GM21423 (cell line): ENCODE measurements around the gene PICK1.
"Not testable (repeated sequence)": the region's sequence is repeated elsewhere in the genome, so short reads cannot be mapped to it uniquely, and the experiment has no call there.

ENCODE experiments used
- ATAC-seq: cut with Tn5 transposase; IDR thresholded peaks from one replicate; pipeline ENCODE4 v1.9.1; 2021; ENCODE audit warnings: mild to moderate bottlenecking, moderate library complexity; ENCODE audit not compliant: unreplicated experiment

PICK1 gene

GRCh38 chr22:38073150-38074130 lies 16.2 kb downstream of the PICK1 start:
- ATAC-seq, result no peak

- ATAC-seq, result no peak
These were observed 17.2 kb downstream of the PICK1 start for GRCh38 chr22:38074181-38075104.

GRCh38 chr22:38075105-38075825 lies 18.1 kb downstream of the PICK1 start:
- no peak for ATAC-seq

GRCh38 chr22:38075961-38076360 lies 18.8 kb downstream of the PICK1 start:
- ATAC-seq, result no peak

- ATAC-seq, result no peak
These were observed 19.9 kb downstream of the PICK1 start for GRCh38 chr22:38077096-38077495.

- no peak for ATAC-seq
These were observed 20.4 kb downstream of the PICK1 start for GRCh38 chr22:38077595-38077994.

- no peak for ATAC-seq
These were observed 21.0 kb downstream of the PICK1 start for GRCh38 chr22:38078046-38078840.

- not testable (repeated sequence) for ATAC-seq
These were observed 22.0 kb downstream of the PICK1 start for GRCh38 chr22:38079208-38079607.

- ATAC-seq, result no peak
These were observed 22.6 kb downstream of the PICK1 start for GRCh38 chr22:38079804-38080203.

- ATAC-seq, result no peak
These were observed 23.3 kb downstream of the PICK1 start for GRCh38 chr22:38080474-38080849.

- no peak for ATAC-seq
These were observed 23.8 kb downstream of the PICK1 start for GRCh38 chr22:38080850-38081635.

- ATAC-seq, result no peak
These were observed 24.4 kb downstream of the PICK1 start for GRCh38 chr22:38081636-38081940.

GRCh38 chr22:38081941-38082828 lies 25.0 kb downstream of the PICK1 start:
- ATAC-seq, result no peak

GRCh38 chr22:38082986-38083710 lies 25.9 kb downstream of the PICK1 start:
- ATAC-seq, result no peak

- no peak for ATAC-seq
These were observed 26.9 kb downstream of the PICK1 start, which contains the start of gene SLC16A8 for GRCh38 chr22:38083931-38084631. Gene SLC16A8, minus strand, starts transcription at chr22:38084184. Its CDS starts 1,311 bp downstream, at chr22:38082873.

GRCh38 chr22:38085056-38085455 lies 27.9 kb downstream of the PICK1 start:
- no peak for ATAC-seq

GRCh38 chr22:38085501-38085900 lies 28.3 kb downstream of the PICK1 start:
- no peak for ATAC-seq
